ENCODE data around the gene CDC16.

Gene CDC16

DNA sequence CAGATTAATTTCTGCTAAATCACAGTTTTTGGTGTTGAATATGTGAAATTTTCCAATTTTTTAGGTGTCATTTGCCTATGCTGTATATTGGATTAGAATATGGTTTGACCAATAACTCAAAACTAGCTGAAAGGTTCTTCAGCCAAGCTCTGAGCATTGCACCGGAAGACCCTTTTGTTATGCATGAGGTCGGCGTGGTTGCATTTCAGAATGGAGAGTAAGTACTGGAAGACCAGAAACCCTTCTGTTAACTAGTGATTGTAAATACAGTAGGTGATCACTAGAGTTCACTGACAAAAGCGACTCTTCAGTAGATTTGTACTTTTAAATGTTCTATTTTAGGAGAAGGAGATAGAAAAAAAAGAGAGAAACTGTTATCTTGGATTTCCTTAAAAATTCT, 22.3 kb downstream of the CDC16 start:
- Histone ChIP-seq H3K36me3 (ENCODE audit: insufficient read depth, low read length) (peaks cover 68% of the 10 kb centered on the region; the same call in 1 of the 2 replicates), H3K4me2 (ENCODE audit: low read depth, low read length, poor library complexity, severe bottlenecking) (no peak overlapping the region), H3K9me2 (replicated peaks; ENCODE audit: low read depth, low read length) (no peaks in the 10 kb centered on the region), H3F3A (ENCODE audit: low read depth) (no peaks in the 10 kb centered on the region), H2AFZ (ENCODE audit: low read length) (no peak overlapping the region), H3K9me3 (ENCODE audit: insufficient read depth, low read depth, low read length) (no peaks in the 10 kb centered on the region), H3K4me1 (ENCODE audit: insufficient read depth, low read length, poor library complexity, severe bottlenecking) (peaks cover 28% of the 10 kb centered on the region), H3K9ac (ENCODE audit: low read depth, low read length, poor library complexity, severe bottlenecking) (no peak overlapping the region), H4K20me1 (ENCODE audit: insufficient read depth, low read length, poor library complexity, severe bottlenecking) (no peaks in the 10 kb centered on the region), H3K27me3 (ENCODE audit: insufficient read depth, low read length, poor library complexity, severe bottlenecking) (no peaks in the 10 kb centered on the region), H3K79me2 (ENCODE audit: insufficient read depth, low read length) (no peaks in the 10 kb centered on the region), H3K4me3 (ENCODE audit: low read length, poor library complexity, severe bottlenecking) (no peak overlapping the region)
- TF ChIP-seq EZH2phosphoT487 (IDR thresholded peaks at IDR 0.05; ENCODE audit: borderline replicate concordance), result no peak
- TF ChIP-seq, protein P1, sequence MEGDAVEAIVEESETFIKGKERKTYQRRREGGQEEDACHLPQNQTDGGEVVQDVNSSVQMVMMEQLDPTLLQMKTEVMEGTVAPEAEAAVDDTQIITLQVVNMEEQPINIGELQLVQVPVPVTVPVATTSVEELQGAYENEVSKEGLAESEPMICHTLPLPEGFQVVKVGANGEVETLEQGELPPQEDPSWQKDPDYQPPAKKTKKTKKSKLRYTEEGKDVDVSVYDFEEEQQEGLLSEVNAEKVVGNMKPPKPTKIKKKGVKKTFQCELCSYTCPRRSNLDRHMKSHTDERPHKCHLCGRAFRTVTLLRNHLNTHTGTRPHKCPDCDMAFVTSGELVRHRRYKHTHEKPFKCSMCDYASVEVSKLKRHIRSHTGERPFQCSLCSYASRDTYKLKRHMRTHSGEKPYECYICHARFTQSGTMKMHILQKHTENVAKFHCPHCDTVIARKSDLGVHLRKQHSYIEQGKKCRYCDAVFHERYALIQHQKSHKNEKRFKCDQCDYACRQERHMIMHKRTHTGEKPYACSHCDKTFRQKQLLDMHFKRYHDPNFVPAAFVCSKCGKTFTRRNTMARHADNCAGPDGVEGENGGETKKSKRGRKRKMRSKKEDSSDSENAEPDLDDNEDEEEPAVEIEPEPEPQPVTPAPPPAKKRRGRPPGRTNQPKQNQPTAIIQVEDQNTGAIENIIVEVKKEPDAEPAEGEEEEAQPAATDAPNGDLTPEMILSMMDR (conservative IDR thresholded peaks at IDR 0.05; ENCODE audit: low read length), result no peak

GRCh38 chr13:114258589-114258988, 23.9 kb downstream of the CDC16 start:
- Histone ChIP-seq H3K4me3 (ENCODE audit: low read length, poor library complexity, severe bottlenecking) (no peak overlapping the region), H3K9me2 (replicated peaks; ENCODE audit: low read depth, low read length) (no peaks in the 10 kb centered on the region), H2AFZ (ENCODE audit: low read length) (no peak overlapping the region), H3F3A (ENCODE audit: low read depth) (peaks cover 8% of the 10 kb centered on the region), H3K79me2 (ENCODE audit: insufficient read depth, low read length) (no peaks in the 10 kb centered on the region), H3K9me3 (ENCODE audit: insufficient read depth, low read depth, low read length) (no peaks in the 10 kb centered on the region), H3K27me3 (ENCODE audit: insufficient read depth, low read length, poor library complexity, severe bottlenecking) (no peaks in the 10 kb centered on the region), H3K36me3 (ENCODE audit: insufficient read depth, low read length) (peaks cover 67% of the 10 kb centered on the region; the same call in 1 of the 2 replicates), H3K9ac (ENCODE audit: low read depth, low read length, poor library complexity, severe bottlenecking) (no peak overlapping the region), H3K4me1 (ENCODE audit: insufficient read depth, low read length, poor library complexity, severe bottlenecking) (peaks cover 44% of the 10 kb centered on the region), H4K20me1 (ENCODE audit: insufficient read depth, low read length, poor library complexity, severe bottlenecking) (peaks cover 7% of the 10 kb centered on the region), H3K4me2 (ENCODE audit: low read depth, low read length, poor library complexity, severe bottlenecking) (no peak overlapping the region)
- no peak for TF ChIP-seq EZH2phosphoT487 (IDR thresholded peaks at IDR 0.05; ENCODE audit: borderline replicate concordance)
- TF ChIP-seq, protein P1 (conservative IDR thresholded peaks at IDR 0.05; ENCODE audit: low read length), result no peak

- Histone ChIP-seq H3K4me3 (ENCODE audit: low read length, poor library complexity, severe bottlenecking) (no peak overlapping the region), H4K20me1 (ENCODE audit: insufficient read depth, low read length, poor library complexity, severe bottlenecking) (peaks cover 7% of the 10 kb centered on the region), H3K4me2 (ENCODE audit: low read depth, low read length, poor library complexity, severe bottlenecking) (no peak overlapping the region), H3K36me3 (ENCODE audit: insufficient read depth, low read length) (peaks cover 67% of the 10 kb centered on the region; the same call in 1 of the 2 replicates), H3K9ac (ENCODE audit: low read depth, low read length, poor library complexity, severe bottlenecking) (no peak overlapping the region), H2AFZ (ENCODE audit: low read length) (no peak overlapping the region), H3K9me2 (replicated peaks; ENCODE audit: low read depth, low read length) (no peaks in the 10 kb centered on the region), H3K79me2 (ENCODE audit: insufficient read depth, low read length) (no peaks in the 10 kb centered on the region), H3F3A (ENCODE audit: low read depth) (peaks cover 8% of the 10 kb centered on the region), H3K9me3 (ENCODE audit: insufficient read depth, low read depth, low read length) (no peaks in the 10 kb centered on the region), H3K4me1 (ENCODE audit: insufficient read depth, low read length, poor library complexity, severe bottlenecking) (peaks cover 49% of the 10 kb centered on the region), H3K27me3 (ENCODE audit: insufficient read depth, low read length, poor library complexity, severe bottlenecking) (no peaks in the 10 kb centered on the region)
- TF ChIP-seq EZH2phosphoT487 (IDR thresholded peaks at IDR 0.05; ENCODE audit: borderline replicate concordance), result no peak
- TF ChIP-seq, protein P1 (conservative IDR thresholded peaks at IDR 0.05; ENCODE audit: low read length), result no peak
Measured at GRCh38 chr13:114259374-114259773, 24.7 kb downstream of the CDC16 start.

Measured in Loucy (cell line).